ENCODE measurements around the gene ABCC8. TPM values are rescaled to one million over a fixed set of nuclear protein-coding genes. Genes with fewer than 3 reads are reported as not detected.

ABCC8 gene
- total RNA-seq, 1 donor from 2014 or later, result 1.1 TPM

GRCh38 chr11:17463546-17464174 lies 13.0 kb downstream of the ABCC8 start:
- TF ChIP-seq, protein P1, sequence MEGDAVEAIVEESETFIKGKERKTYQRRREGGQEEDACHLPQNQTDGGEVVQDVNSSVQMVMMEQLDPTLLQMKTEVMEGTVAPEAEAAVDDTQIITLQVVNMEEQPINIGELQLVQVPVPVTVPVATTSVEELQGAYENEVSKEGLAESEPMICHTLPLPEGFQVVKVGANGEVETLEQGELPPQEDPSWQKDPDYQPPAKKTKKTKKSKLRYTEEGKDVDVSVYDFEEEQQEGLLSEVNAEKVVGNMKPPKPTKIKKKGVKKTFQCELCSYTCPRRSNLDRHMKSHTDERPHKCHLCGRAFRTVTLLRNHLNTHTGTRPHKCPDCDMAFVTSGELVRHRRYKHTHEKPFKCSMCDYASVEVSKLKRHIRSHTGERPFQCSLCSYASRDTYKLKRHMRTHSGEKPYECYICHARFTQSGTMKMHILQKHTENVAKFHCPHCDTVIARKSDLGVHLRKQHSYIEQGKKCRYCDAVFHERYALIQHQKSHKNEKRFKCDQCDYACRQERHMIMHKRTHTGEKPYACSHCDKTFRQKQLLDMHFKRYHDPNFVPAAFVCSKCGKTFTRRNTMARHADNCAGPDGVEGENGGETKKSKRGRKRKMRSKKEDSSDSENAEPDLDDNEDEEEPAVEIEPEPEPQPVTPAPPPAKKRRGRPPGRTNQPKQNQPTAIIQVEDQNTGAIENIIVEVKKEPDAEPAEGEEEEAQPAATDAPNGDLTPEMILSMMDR (IDR thresholded peaks at IDR 0.05; ENCODE audit: borderline replicate concordance), result no peak

GRCh38 chr11:17462940-17463339 lies 13.7 kb downstream of the ABCC8 start:
- Histone ChIP-seq H3K27me3 (ENCODE audit: low read depth) (peaks cover 25% of the 10 kb centered on the region), H3K36me3 (no peaks in the 10 kb centered on the region), H3K4me3 (no peak overlapping the region), H3K9me3 (replicated peaks) (no peaks in the 10 kb centered on the region), H3K27ac (replicated peaks) (no peak overlapping the region), H3K4me1 (no peaks in the 10 kb centered on the region)
- TF ChIP-seq, protein P1 (IDR thresholded peaks at IDR 0.05; ENCODE audit: borderline replicate concordance), result no peak
- intact Hi-C loops (cut with micrococcal nuclease), result no loop called here
- no peak for DNase-seq

More at GRCh38 chr11:17463546-17464174, 13.0 kb downstream of the ABCC8 start:
- Histone ChIP-seq H3K27ac (replicated peaks) (no peak overlapping the region), H3K27me3 (ENCODE audit: low read depth) (peaks cover 25% of the 10 kb centered on the region), H3K4me3 (no peak overlapping the region), H3K4me1 (no peaks in the 10 kb centered on the region), H3K36me3 (no peaks in the 10 kb centered on the region), H3K9me3 (replicated peaks) (no peaks in the 10 kb centered on the region)
- intact Hi-C loops (cut with micrococcal nuclease), result no loop called here
- no peak for DNase-seq

DNA sequence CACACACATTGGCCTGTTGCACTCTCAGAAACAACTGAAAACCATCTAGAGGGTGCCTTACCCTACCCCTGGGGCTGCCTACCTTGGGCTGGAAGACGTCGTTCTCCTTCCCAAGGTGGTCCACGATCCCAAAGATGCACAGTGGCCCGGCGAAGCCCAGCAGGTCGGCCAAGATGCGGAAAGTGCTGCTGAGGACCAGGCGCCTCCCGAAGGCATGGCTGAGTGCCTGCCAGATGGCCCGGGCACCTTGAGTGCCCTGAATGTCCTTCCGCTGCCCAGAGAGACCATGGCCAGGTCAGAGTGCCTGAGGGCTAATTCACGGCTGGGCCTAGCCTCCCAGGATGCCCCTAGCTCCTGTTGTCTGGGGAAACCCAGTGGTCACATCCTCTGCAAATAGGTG lies 16.2 kb downstream of the ABCC8 start:
- no peaks in the 10 kb centered on the region for H3K9me3 ChIP-seq (replicated peaks)
- peaks cover 25% of the 10 kb centered on the region for H3K27me3 ChIP-seq (ENCODE audit: low read depth)
- intact Hi-C loops (cut with micrococcal nuclease), result no loop called here
- no peak for DNase-seq
- H3K4me1 ChIP-seq, result no peaks in the 10 kb centered on the region
- H3K36me3 ChIP-seq, result no peaks in the 10 kb centered on the region
- TF ChIP-seq, protein P1 (IDR thresholded peaks at IDR 0.05; ENCODE audit: borderline replicate concordance), result no peak
- no peak overlapping the region for H3K27ac ChIP-seq (replicated peaks)
- H3K4me3 ChIP-seq, result no peak overlapping the region

GRCh38 chr11:17459236-17459896 lies 17.3 kb downstream of the ABCC8 start:
- TF ChIP-seq, protein P1 (IDR thresholded peaks at IDR 0.05; ENCODE audit: borderline replicate concordance), result no peak

GRCh38 chr11:17458268-17458667 lies 18.4 kb downstream of the ABCC8 start:
- Histone ChIP-seq H3K4me1 (no peaks in the 10 kb centered on the region), H3K9me3 (replicated peaks) (no peaks in the 10 kb centered on the region), H3K27me3 (ENCODE audit: low read depth) (peaks cover 15% of the 10 kb centered on the region), H3K4me3 (no peak overlapping the region), H3K36me3 (no peaks in the 10 kb centered on the region), H3K27ac (replicated peaks) (no peak overlapping the region)
- no peak for DNase-seq
- TF ChIP-seq, protein P1 (IDR thresholded peaks at IDR 0.05; ENCODE audit: borderline replicate concordance), result no peak
- intact Hi-C loops (cut with micrococcal nuclease), result no loop called here

More at GRCh38 chr11:17459236-17459896, 17.3 kb downstream of the ABCC8 start:
- H3K4me3 ChIP-seq, result no peak overlapping the region
- no peaks in the 10 kb centered on the region for H3K4me1 ChIP-seq
- no peak overlapping the region for H3K27ac ChIP-seq (replicated peaks)
- intact Hi-C loops (cut with micrococcal nuclease), result no loop called here
- DNase-seq, result no peak
- H3K36me3 ChIP-seq, result no peaks in the 10 kb centered on the region
- H3K9me3 ChIP-seq (replicated peaks), result no peaks in the 10 kb centered on the region
- peaks cover 25% of the 10 kb centered on the region for H3K27me3 ChIP-seq (ENCODE audit: low read depth)

Data from left ventricle myocardium inferior (tissue), 1 donor.